ENCODE measurements around the gene STAT5A.
"Not testable (repeated sequence)": the region's sequence is repeated elsewhere in the genome, so short reads cannot be mapped to it uniquely, and the experiment has no call there.

DNA sequence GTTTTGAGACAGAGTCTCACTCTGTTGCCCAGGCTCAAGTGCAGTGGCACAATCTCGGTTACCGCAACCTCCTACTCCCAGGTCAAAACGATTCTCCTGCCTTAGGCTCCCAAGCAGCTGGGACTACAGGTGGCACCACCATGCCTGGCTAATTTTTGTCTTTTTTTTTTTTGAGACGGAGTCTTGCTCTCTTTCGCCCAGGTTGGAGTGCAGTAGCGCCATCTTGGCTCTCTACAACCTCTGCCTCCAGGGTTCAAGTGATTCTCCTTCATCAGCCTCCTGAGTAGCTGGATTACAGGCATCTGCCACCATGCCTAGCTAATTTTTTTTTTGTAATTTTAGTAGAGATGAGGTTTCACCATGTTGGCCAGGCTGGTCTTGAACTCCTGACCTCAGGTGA lies 29.7 kb downstream of the STAT5A start:
- TF ChIP-seq, protein P1, sequence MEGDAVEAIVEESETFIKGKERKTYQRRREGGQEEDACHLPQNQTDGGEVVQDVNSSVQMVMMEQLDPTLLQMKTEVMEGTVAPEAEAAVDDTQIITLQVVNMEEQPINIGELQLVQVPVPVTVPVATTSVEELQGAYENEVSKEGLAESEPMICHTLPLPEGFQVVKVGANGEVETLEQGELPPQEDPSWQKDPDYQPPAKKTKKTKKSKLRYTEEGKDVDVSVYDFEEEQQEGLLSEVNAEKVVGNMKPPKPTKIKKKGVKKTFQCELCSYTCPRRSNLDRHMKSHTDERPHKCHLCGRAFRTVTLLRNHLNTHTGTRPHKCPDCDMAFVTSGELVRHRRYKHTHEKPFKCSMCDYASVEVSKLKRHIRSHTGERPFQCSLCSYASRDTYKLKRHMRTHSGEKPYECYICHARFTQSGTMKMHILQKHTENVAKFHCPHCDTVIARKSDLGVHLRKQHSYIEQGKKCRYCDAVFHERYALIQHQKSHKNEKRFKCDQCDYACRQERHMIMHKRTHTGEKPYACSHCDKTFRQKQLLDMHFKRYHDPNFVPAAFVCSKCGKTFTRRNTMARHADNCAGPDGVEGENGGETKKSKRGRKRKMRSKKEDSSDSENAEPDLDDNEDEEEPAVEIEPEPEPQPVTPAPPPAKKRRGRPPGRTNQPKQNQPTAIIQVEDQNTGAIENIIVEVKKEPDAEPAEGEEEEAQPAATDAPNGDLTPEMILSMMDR (IDR thresholded peaks at IDR 0.05; ENCODE audit: borderline replicate concordance, extremely low read depth, low read length, poor library complexity, severe bottlenecking): not testable (repeated sequence)
- TF ChIP-seq EZH2 (IDR thresholded peaks at IDR 0.05; ENCODE audit: borderline replicate concordance, low read depth, low read length, severe bottlenecking): not testable (repeated sequence)

All from DND-41 (cell line).